ENCODE data around the gene CUX1.
"Not testable (repeated sequence)": the region's sequence is repeated elsewhere in the genome, so short reads cannot be mapped to it uniquely, and the experiment has no call there.

The CUX1 gene

DNA sequence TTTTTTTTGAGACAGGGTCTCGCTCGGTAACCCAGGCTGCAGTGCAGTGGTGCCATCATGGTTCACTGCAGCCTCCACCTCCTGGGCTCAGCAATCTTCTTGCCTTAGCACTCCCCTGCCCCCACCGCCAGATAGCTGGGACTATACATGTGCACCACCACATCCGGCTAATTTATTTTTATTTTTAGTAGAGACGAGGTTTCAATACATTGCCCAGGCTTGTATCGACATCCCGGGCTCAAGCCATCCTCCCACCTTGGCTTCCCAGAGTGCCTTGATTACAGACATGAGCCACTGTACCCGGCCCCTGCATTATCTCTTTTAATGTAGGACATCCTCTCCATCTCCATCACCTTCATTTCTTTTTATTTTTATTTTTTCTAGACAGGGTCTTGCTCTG lies 213.3 kb downstream of the CUX1 start:
- no peak overlapping the region for H3K4me3 ChIP-seq (ENCODE audit: low read length)
- no peak for DNase-seq (ENCODE audit: low read depth)
- TF ChIP-seq CTCF (IDR thresholded peaks at IDR 0.05; ENCODE audit: insufficient read depth, low read depth, low read length, missing control alignments) = no peak

DNA sequence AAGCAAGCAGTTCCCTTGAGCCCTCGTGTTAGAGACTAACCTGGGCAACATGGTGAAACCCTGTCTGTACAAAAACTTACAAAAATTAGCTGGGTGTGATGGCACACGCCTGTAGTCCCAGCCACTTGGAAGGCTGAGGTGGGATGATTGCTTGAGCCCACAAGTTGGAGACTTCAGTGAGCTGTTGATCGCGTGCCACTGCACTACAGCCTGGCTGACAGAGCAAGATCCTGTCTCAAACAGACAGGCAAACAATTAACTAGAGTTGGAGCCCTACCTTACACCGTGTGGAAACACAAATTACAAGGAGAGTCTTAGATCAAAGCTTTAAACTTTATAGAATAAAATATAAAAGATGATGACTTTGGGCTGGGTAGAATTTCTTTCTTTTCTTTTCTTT lies 219.5 kb downstream of the CUX1 start:
- no peak for DNase-seq (ENCODE audit: low read depth)
- TF ChIP-seq CTCF (IDR thresholded peaks at IDR 0.05; ENCODE audit: insufficient read depth, low read depth, low read length, missing control alignments) = no peak
- no peak overlapping the region for H3K4me3 ChIP-seq (ENCODE audit: low read length)

DNA sequence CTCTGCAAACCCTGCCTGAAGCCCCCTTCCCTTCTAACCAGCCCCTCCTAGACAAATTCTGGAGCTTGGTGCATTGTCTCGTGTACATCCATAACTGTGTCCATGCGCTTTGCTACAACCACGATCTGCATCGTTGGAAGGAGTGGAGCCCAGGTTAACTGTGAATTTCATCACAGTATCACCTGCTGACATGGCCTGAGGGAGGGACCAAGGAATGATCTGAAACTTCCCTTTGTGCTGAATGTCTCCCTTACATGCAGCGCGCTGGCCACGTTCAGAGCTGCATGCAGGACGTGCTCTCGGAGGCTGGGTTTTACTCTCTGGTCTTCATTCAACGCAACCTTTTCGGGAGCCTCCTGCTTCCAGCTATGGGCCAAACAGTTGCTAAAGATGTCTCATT lies 222.3 kb downstream of the CUX1 start:
- TF ChIP-seq CTCF (IDR thresholded peaks at IDR 0.05; ENCODE audit: insufficient read depth, low read depth, low read length, missing control alignments) = no peak
- no peak overlapping the region for H3K4me3 ChIP-seq (ENCODE audit: low read length)
- no peak for DNase-seq (ENCODE audit: low read depth)

GRCh38 chr7:102040569-102040968 lies 223.1 kb downstream of the CUX1 start:
- DNase-seq (ENCODE audit: low read depth) = no peak
- no peak overlapping the region for H3K4me3 ChIP-seq (ENCODE audit: low read length)
- no peak for TF ChIP-seq CTCF (IDR thresholded peaks at IDR 0.05; ENCODE audit: insufficient read depth, low read depth, low read length, missing control alignments)

- peak; percentile 70 for DNase-seq (ENCODE audit: low read depth)
- no peak for TF ChIP-seq CTCF (IDR thresholded peaks at IDR 0.05; ENCODE audit: insufficient read depth, low read depth, low read length, missing control alignments)
- no peak overlapping the region for H3K4me3 ChIP-seq (ENCODE audit: low read length)
These were observed 224.7 kb downstream of the CUX1 start for GRCh38 chr7:102042016-102042656.

DNA sequence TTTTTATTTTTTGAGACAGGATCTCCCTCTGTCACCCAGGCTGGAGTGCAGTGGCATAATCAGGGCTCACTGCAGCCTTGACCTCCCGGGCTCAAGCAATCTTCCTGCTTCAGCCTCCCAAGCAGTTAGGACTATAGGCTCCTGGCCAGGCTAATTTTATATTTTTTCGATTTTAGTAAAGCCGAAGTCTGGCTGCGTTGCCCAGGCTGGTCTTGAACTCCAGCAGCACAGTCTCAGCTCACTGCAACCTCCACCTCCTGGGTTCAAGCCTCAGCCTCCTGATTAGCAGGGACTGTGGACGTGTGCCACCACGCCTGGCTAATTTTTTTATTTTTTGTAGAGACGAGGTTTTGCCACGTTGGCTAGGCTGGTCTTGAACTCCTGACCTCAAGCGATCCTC lies 225.4 kb downstream of the CUX1 start:
- not testable (repeated sequence) for H3K4me3 ChIP-seq (ENCODE audit: low read length); DNase-seq (ENCODE audit: low read depth)

DNA sequence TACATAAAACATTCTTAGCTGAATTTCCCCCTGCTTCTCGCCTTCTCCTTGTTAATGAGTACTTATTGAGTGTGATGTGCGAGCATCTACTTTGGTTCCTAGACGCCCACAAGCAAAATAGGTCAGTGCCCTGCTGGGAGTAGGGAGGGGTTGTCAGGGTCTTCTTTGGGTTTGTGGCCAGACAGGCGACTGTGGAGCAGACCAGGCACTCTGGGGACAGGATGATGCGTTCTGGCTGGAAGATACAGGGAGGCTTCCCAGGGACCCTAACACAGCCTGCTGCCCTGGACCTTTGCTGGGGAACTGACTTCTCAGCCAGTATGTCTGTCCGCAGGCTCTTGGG lies 227.2 kb downstream of the CUX1 start:
- H3K4me3 ChIP-seq (ENCODE audit: low read length) = no peak overlapping the region
- no peak for TF ChIP-seq CTCF (IDR thresholded peaks at IDR 0.05; ENCODE audit: insufficient read depth, low read depth, low read length, missing control alignments)
- no peak for DNase-seq (ENCODE audit: low read depth)

Measured in epithelial cell of esophagus (primary cell).